HepG2 (cell line): ENCODE data around the gene STIM1. TPM values are rescaled to one million over a fixed set of nuclear protein-coding genes. Genes with fewer than 3 reads are reported as not detected.

Experiments
- ATAC-seq: fragments of 200-7000 bp; cut with Tn5 transposase; 3 replicates; pipeline ENCODE4 v1.9.1; 2020; ENCODE audit warnings: mild to moderate bottlenecking, moderate library complexity
- BruUV-seq: library from RNA; stranded (reverse); fragments of 400-500 nt; replicated peaks from 2 replicates; lab custom pipeline; 2021; lab: Mats Ljungman, UMichigan
- CTCF ChIA-PET: fragments of 300-600 bp; formaldehyde crosslinking; extraction: SDS; loops from one replicate; lab custom pipeline; 2021; ENCODE audit warnings: low total read pairs, inconsistent platforms, low intra/inter-chr PET ratio; lab: Yijun Ruan, JAX
- POLR2A ChIA-PET: fragments of 350-600 bp; sonication (Branson Sonifier 250); formaldehyde crosslinking; loops from one replicate; lab custom pipeline; 2020; ENCODE audit warnings: antibody characterized with exemption, inconsistent platforms; lab: Yijun Ruan, JAX
- DNase-seq: peaks from one replicate; pipeline ENCODE4 v3.0.0-alpha.2; 2015; ENCODE audit warnings: low spot score
- FAIRE-seq: peaks from 3 replicates; lab custom pipeline; 2011; peaks lifted over from hg19 to GRCh38; lab: Jason Lieb, UNC
- H2AFZ ChIP-seq: one replicate; pipeline ENCODE4 v1.6.1; 2011; ENCODE audit warnings: low read length, inconsistent platforms
- H3K27ac ChIP-seq: fragments of 300-600 bp; 3 replicates; pipeline ENCODE4 v1.8.0; 2011; ENCODE audit warnings: mixed run types, mild to moderate bottlenecking, mixed read lengths, low read length, inconsistent platforms; ENCODE audit not compliant: insufficient read depth; ENCODE audit errors: extremely low read length
- H3K27me3 ChIP-seq, 2 experiments: fragments of 200-600 bp in 1 of 2; 2 replicates in 1 of 2; 3 replicates in 1 of 2; pipeline versions ENCODE4 v1.6.0 to v1.8.0; 2011; ENCODE audit warnings: low read length in 2 of 2, mild to moderate bottlenecking in 2 of 2, moderate library complexity in 2 of 2, inconsistent platforms in 1 of 2; ENCODE audit not compliant: insufficient read depth in 2 of 2, control insufficient read depth in 1 of 2
- H3K36me3 ChIP-seq, 2 experiments: fragments of 200-600 bp in 1 of 2; replicated peaks in 1 of 2; 2 replicates in 1 of 2; 3 replicates in 1 of 2; pipeline versions ENCODE4 v1.5.1 to v1.8.0; 2011; ENCODE audit warnings: low read length in 2 of 2, inconsistent platforms in 1 of 2; ENCODE audit not compliant: insufficient read depth in 2 of 2, control insufficient read depth in 1 of 2
- H3K4me1 ChIP-seq: 2 replicates; pipeline ENCODE4 v1.5.1; 2012; ENCODE audit warnings: low read length, inconsistent platforms; ENCODE audit not compliant: insufficient read depth
- H3K4me2 ChIP-seq: 2 replicates; pipeline ENCODE4 v1.6.0; 2011; ENCODE audit warnings: low read depth, low read length, inconsistent platforms
- H3K4me3 ChIP-seq, 3 experiments: fragments of 200-600 bp in 1 of 3; sonication (generic), shearing (Covaris generic) in 1 of 3; replicated peaks in 1 of 3; 2 replicates each; pipeline ENCODE4 v1.5.1; 2011 to 2016; ENCODE audit warnings: low read length in 3 of 3, inconsistent platforms in 2 of 3, low read depth in 2 of 3, mild to moderate bottlenecking in 2 of 3, control low read depth in 1 of 3, mixed read lengths in 1 of 3; ENCODE audit not compliant: insufficient read depth in 1 of 3
- H3K79me2 ChIP-seq: one replicate; pipeline ENCODE4 v1.6.1; 2011; ENCODE audit warnings: low read length, inconsistent platforms; ENCODE audit not compliant: insufficient read depth
- H3K9ac ChIP-seq: 2 replicates; pipeline ENCODE4 v1.6.0; 2011; ENCODE audit warnings: mild to moderate bottlenecking, low read depth, low read length, inconsistent platforms; ENCODE audit not compliant: insufficient read depth
- H3K9me3 ChIP-seq: 2 replicates; pipeline ENCODE4 v1.5.1; 2012; ENCODE audit warnings: mild to moderate bottlenecking, low read length
- H4K20me1 ChIP-seq: 2 replicates; pipeline ENCODE4 v1.6.0; 2011; ENCODE audit warnings: inconsistent platforms, mild to moderate bottlenecking, low read length, moderate library complexity; ENCODE audit not compliant: insufficient read depth
- ELF1 ChIP-seq: sonication (generic); formaldehyde crosslinking; IDR thresholded peaks from 2 replicates; pipeline ENCODE4 v1.4.0; 2020; ENCODE audit warnings: missing genetic modification reagents
- GATAD2A ChIP-seq: IDR thresholded peaks from 2 replicates; pipeline ENCODE4 v1.6.1; 2016
- HHEX ChIP-seq: IDR thresholded peaks from 2 replicates; pipeline ENCODE4 v1.6.1; 2016; ENCODE audit warnings: control low read depth
- REXO4 ChIP-seq: sonication (generic); formaldehyde crosslinking; IDR thresholded peaks from 2 replicates; pipeline ENCODE4 v1.8.0; 2022; ENCODE audit warnings: missing genetic modification reagents, mild to moderate bottlenecking, borderline replicate concordance
- SMAD9 ChIP-seq: sonication (generic); formaldehyde crosslinking; IDR thresholded peaks from 2 replicates; pipeline ENCODE4 v1.5.1; 2020; ENCODE audit warnings: mild to moderate bottlenecking, missing genetic modification reagents
- TBX3 ChIP-seq: fragments of 450-650 bp; IDR thresholded peaks from 2 replicates; pipeline ENCODE4 v1.6.1; 2017; ENCODE audit warnings: antibody characterized with exemption, mild to moderate bottlenecking, inconsistent platforms, borderline replicate concordance
- ZNF230 ChIP-seq: sonication (generic); formaldehyde crosslinking; IDR thresholded peaks from 2 replicates; pipeline ENCODE4 v1.4.0; 2020; ENCODE audit warnings: mild to moderate bottlenecking, missing genetic modification reagents
- ZNF460 ChIP-seq: sonication (generic); formaldehyde crosslinking; IDR thresholded peaks from 2 replicates; pipeline ENCODE4 v1.5.1; 2020; ENCODE audit warnings: missing genetic modification reagents, mild to moderate bottlenecking, borderline replicate concordance
- WGBS: methylation state at CpG from one replicate; pipeline ENCODE4 v1.1.6; 2017; ENCODE audit warnings: low lambda C conversion rate; 5-methylcytosine and 5-hydroxymethylcytosine counted together
- in situ Hi-C: cut with HindIII; loops from 2 replicates; pipeline ENCODE4 v1.10.0; 2017; ENCODE audit warnings: low pct_unique_long_range_greater_than_20kb; ENCODE audit not compliant: extremely low pct_ligation_motif_present
- intact Hi-C: fragments of 100-400 bp; cut with micrococcal nuclease; formaldehyde crosslinking; loops from one replicate; pipeline ENCODE4 v1.10.0; 2022; ENCODE audit not compliant: unreplicated experiment
- polyA plus RNA-seq, 8 experiments: library from polyadenylated mRNA; depleted of rRNA in 3 of 8; stranded (reverse) in 7 of 8; unstranded in 1 of 8; fragments of >200 nt; fragmentation: Illumina TruSeq in 4 of 8; extraction: Trizol in 4 of 8; gene quantifications; 2 replicates each; pipeline versions ENCODE4 v1.2.1 to v1.2.3, GENCODE V29; 2011 to 2016; ENCODE audit warnings: low read depth in 4 of 8, missing spikeins in 1 of 8, mixed read lengths in 1 of 8; ENCODE audit not compliant: insufficient read depth in 1 of 8
- total RNA-seq, 5 experiments: library from RNA; depleted of rRNA; stranded (reverse); fragments of >200 nt; fragmentation: Illumina TruSeq; extraction: Trizol; gene quantifications; 2 replicates each; pipeline ENCODE4 v1.2.3, GENCODE V29; 2016; ENCODE audit warnings: low read depth in 1 of 5
- TF ChIP-seq, protein P1 (sequence below): sonication (generic); formaldehyde crosslinking; IDR thresholded peaks from 2 replicates; pipeline ENCODE4 v1.5.0; 2020; ENCODE audit warnings: mild to moderate bottlenecking, missing genetic modification reagents, borderline replicate concordance
- TF ChIP-seq, protein P2 (sequence below): sonication (generic); formaldehyde crosslinking; IDR thresholded peaks from 2 replicates; pipeline ENCODE4 v1.8.0; 2023; ENCODE audit warnings: mild to moderate bottlenecking, missing genetic modification reagents
- TF ChIP-seq, protein P3 (sequence below): sonication (generic); formaldehyde crosslinking; IDR thresholded peaks from 2 replicates; pipeline ENCODE4 v1.4.0; 2020; ENCODE audit warnings: missing genetic modification reagents
- TF ChIP-seq, protein P4 (sequence below): sonication (generic); formaldehyde crosslinking; conservative IDR thresholded peaks from 2 replicates; pipeline ENCODE4 v1.4.0; 2020; ENCODE audit warnings: missing genetic modification reagents
- TF ChIP-seq, protein P5 (sequence below): sonication (generic); formaldehyde crosslinking; IDR thresholded peaks from 2 replicates; pipeline ENCODE4 v1.4.0; 2020; ENCODE audit warnings: missing genetic modification reagents

The STIM1 gene
- total and polyA plus RNA-seq, 2 of the 13 experiments (the other 11 are each of a cell fraction or from before 2014, with no cell fraction given): 19.2 to 28.5 TPM

DNA sequence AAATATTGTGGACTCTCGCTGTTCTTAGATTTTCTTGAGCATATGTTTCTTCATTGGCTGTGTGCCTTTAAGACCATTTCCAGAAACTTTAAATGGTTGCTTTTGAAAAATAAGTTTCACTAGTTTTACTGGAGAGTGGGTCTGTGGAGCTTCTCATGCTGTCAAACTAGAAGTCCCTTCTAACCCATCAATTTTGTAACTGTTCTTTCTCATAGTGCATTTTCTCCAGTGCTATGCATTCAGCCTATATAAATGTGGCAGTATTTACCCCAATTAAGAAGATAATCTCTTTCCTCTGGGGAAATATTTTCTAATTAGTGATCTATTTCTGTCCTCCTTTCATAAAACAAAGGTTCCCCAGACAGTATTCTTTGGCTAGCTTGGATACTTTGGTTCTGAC lies 141.2 kb downstream of the STIM1 start:
- FAIRE-seq (no peak), DNase-seq (no peak), ATAC-seq (no peak)
- Histone ChIP-seq H3K79me2 (no peaks in the 10 kb centered on the region), H4K20me1 (no peaks in the 10 kb centered on the region), H2AFZ (no peak overlapping the region), H3K36me3 (no peaks in the 10 kb centered on the region), H3K9me3 (peaks cover 11% of the 10 kb centered on the region), H3K9ac (no peak overlapping the region), H3K4me1 (no peaks in the 10 kb centered on the region), H3K4me3 (no peak overlapping the region), H3K27ac (no peak overlapping the region), H3K4me2 (no peak overlapping the region), H3K27me3 (no peaks in the 10 kb centered on the region)
- CTCF ChIA-PET: no interaction called here
- no TSS peak for BruUV-seq
- WGBS: no CpG with 5 or more reads among the region's 1 CpG
- intact Hi-C loops: no loop called here
- in situ Hi-C loops: no loop called here
- POLR2A ChIA-PET: no interaction called here
- no peak for TF ChIP-seq SMAD9 (CRISPR knock-in tag)
- TF ChIP-seq, protein P1, sequence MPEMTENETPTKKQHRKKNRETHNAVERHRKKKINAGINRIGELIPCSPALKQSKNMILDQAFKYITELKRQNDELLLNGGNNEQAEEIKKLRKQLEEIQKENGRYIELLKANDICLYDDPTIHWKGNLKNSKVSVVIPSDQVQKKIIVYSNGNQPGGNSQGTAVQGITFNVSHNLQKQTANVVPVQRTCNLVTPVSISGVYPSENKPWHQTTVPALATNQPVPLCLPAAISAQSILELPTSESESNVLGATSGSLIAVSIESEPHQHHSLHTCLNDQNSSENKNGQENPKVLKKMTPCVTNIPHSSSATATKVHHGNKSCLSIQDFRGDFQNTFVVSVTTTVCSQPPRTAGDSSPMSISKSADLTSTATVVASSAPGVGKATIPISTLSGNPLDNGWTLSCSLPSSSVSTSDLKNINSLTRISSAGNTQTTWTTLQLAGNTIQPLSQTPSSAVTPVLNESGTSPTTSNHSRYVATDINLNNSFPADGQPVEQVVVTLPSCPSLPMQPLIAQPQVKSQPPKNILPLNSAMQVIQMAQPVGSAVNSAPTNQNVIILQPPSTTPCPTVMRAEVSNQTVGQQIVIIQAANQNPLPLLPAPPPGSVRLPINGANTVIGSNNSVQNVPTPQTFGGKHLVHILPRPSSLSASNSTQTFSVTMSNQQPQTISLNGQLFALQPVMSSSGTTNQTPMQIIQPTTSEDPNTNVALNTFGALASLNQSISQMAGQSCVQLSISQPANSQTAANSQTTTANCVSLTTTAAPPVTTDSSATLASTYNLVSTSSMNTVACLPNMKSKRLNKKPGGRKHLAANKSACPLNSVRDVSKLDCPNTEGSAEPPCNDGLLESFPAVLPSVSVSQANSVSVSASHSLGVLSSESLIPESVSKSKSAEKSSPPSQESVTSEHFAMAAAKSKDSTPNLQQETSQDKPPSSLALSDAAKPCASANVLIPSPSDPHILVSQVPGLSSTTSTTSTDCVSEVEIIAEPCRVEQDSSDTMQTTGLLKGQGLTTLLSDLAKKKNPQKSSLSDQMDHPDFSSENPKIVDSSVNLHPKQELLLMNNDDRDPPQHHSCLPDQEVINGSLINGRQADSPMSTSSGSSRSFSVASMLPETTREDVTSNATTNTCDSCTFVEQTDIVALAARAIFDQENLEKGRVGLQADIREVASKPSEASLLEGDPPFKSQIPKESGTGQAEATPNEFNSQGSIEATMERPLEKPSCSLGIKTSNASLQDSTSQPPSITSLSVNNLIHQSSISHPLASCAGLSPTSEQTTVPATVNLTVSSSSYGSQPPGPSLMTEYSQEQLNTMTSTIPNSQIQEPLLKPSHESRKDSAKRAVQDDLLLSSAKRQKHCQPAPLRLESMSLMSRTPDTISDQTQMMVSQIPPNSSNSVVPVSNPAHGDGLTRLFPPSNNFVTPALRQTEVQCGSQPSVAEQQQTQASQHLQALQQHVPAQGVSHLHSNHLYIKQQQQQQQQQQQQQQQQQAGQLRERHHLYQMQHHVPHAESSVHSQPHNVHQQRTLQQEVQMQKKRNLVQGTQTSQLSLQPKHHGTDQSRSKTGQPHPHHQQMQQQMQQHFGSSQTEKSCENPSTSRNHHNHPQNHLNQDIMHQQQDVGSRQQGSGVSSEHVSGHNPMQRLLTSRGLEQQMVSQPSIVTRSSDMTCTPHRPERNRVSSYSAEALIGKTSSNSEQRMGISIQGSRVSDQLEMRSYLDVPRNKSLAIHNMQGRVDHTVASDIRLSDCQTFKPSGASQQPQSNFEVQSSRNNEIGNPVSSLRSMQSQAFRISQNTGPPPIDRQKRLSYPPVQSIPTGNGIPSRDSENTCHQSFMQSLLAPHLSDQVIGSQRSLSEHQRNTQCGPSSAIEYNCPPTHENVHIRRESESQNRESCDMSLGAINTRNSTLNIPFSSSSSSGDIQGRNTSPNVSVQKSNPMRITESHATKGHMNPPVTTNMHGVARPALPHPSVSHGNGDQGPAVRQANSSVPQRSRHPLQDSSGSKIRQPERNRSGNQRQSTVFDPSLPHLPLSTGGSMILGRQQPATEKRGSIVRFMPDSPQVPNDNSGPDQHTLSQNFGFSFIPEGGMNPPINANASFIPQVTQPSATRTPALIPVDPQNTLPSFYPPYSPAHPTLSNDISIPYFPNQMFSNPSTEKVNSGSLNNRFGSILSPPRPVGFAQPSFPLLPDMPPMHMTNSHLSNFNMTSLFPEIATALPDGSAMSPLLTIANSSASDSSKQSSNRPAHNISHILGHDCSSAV (CRISPR knock-in tag): no peak
- TF ChIP-seq, protein P2, sequence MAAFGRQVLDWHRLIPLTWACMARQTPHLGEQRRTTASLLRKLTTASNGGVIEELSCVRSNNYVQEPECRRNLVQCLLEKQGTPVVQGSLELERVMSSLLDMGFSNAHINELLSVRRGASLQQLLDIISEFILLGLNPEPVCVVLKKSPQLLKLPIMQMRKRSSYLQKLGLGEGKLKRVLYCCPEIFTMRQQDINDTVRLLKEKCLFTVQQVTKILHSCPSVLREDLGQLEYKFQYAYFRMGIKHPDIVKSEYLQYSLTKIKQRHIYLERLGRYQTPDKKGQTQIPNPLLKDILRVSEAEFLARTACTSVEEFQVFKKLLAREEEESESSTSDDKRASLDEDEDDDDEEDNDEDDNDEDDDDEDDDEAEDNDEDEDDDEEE (CRISPR knock-in tag): no peak
- TF ChIP-seq TBX3: no peak
- TF ChIP-seq, protein P3, sequence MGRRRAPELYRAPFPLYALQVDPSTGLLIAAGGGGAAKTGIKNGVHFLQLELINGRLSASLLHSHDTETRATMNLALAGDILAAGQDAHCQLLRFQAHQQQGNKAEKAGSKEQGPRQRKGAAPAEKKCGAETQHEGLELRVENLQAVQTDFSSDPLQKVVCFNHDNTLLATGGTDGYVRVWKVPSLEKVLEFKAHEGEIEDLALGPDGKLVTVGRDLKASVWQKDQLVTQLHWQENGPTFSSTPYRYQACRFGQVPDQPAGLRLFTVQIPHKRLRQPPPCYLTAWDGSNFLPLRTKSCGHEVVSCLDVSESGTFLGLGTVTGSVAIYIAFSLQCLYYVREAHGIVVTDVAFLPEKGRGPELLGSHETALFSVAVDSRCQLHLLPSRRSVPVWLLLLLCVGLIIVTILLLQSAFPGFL (CRISPR knock-in tag): no peak
- no peak for TF ChIP-seq ZNF230 (CRISPR knock-in tag)
- TF ChIP-seq, protein P4, sequence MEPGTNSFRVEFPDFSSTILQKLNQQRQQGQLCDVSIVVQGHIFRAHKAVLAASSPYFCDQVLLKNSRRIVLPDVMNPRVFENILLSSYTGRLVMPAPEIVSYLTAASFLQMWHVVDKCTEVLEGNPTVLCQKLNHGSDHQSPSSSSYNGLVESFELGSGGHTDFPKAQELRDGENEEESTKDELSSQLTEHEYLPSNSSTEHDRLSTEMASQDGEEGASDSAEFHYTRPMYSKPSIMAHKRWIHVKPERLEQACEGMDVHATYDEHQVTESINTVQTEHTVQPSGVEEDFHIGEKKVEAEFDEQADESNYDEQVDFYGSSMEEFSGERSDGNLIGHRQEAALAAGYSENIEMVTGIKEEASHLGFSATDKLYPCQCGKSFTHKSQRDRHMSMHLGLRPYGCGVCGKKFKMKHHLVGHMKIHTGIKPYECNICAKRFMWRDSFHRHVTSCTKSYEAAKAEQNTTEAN (CRISPR knock-in tag): no peak
- no peak for TF ChIP-seq ZNF460 (CRISPR knock-in tag)
- TF ChIP-seq HHEX: no peak
- TF ChIP-seq ELF1 (CRISPR knock-in tag): no peak
- TF ChIP-seq GATAD2A (CRISPR knock-in tag): no peak
- TF ChIP-seq, protein P5, sequence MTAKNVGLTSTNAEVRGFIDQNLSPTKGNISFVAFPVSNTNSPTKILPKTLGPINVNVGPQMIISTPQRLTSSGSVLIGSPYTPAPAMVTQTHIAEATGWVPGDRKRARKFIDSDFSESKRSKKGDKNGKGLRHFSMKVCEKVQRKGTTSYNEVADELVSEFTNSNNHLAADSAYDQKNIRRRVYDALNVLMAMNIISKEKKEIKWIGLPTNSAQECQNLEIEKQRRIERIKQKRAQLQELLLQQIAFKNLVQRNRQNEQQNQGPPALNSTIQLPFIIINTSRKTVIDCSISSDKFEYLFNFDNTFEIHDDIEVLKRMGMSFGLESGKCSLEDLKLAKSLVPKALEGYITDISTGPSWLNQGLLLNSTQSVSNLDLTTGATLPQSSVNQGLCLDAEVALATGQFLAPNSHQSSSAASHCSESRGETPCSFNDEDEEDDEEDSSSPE (CRISPR knock-in tag): no peak
- no peak for TF ChIP-seq REXO4
